Chondrocyte (in vitro differentiated cells): Measurements from ENCODE around the gene RASSF1. TPM values are rescaled to one million over a fixed set of nuclear protein-coding genes. Genes with fewer than 3 reads are reported as not detected.
A peak's percentile ranks its signal among the peaks of the same experiment; 100 is the strongest.

Experiments
- DNase-seq: peaks from one replicate; pipeline ENCODE4 v3.0.0; 2021; ENCODE audit warnings: mixed read lengths, low spot score
- H3K27ac Mint-ChIP-seq: one replicate; pipeline ENCODE4 v1.8.0; 2021; ENCODE audit warnings: mild to moderate bottlenecking, moderate library complexity, mixed read lengths; ENCODE audit not compliant: unreplicated experiment
- H3K27me3 Mint-ChIP-seq: 2 replicates; pipeline ENCODE4 v1.8.0; 2021; ENCODE audit warnings: low read depth, mixed read lengths
- H3K36me3 Mint-ChIP-seq: 2 replicates; pipeline ENCODE4 v1.8.0; 2021; ENCODE audit warnings: low read depth, mixed read lengths
- H3K4me1 Mint-ChIP-seq: 2 replicates; pipeline ENCODE4 v1.8.0; 2021; ENCODE audit warnings: low read depth, mild to moderate bottlenecking, mixed read lengths
- H3K4me3 Mint-ChIP-seq: one replicate; pipeline ENCODE4 v1.8.0; 2021; ENCODE audit warnings: mild to moderate bottlenecking, moderate library complexity, mixed read lengths; ENCODE audit not compliant: unreplicated experiment
- H3K9me3 Mint-ChIP-seq: 2 replicates; pipeline ENCODE4 v1.8.0; 2021; ENCODE audit warnings: low read depth, mixed read lengths
- total RNA-seq: library from RNA; stranded (reverse); gene quantifications from 3 replicates; pipeline ENCODE4 v1.2.1, GENCODE V29; 2021
- TF ChIP-seq, protein P1 (sequence below): fragments of 200-600 bp; sonication (generic); IDR thresholded peaks from 2 replicates; pipeline ENCODE4 v1.5.0; 2021; ENCODE audit warnings: antibody characterized with exemption, mild to moderate bottlenecking, moderate library complexity

RASSF1 gene
- total RNA-seq, 1 donor from 2014 or later: 21.8 TPM

DNA sequence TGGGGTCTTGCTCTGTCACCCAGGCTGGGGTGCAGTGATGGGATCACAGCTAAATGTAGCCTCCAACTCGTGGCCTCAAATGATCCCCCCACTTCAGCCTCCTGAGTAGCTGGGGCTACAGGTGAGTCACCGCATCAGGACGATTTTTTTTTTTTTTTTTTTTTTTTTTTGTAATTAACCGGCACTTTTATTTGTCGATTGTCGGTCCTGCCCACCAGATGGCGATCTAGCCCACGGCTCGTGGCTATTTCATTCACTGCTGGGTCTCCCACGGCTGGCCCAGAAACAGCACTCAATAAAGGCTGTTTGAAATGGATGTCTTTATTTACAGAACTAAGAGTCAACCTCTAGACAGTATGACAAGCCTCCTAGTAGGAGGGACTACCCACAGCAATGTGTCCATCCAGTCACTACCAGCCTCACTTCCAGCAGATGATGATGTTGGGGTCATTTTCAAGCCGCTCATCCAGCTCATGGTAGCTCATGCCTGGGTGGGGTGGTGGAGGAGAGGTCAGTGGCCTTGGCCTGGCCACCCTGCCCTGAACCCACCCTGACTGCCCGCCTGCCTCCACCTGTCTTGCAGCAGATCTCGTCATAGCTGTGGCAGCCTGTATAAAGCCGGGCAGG, 6.7 kb upstream of the RASSF1 start:
- H3K4me1 Mint-ChIP-seq: peaks cover 36% of the 10 kb centered on the region
- no peaks in the 10 kb centered on the region for H3K9me3 Mint-ChIP-seq
- peaks cover 1% of the 10 kb centered on the region for H3K36me3 Mint-ChIP-seq
- DNase-seq: no peak
- TF ChIP-seq, protein P1, sequence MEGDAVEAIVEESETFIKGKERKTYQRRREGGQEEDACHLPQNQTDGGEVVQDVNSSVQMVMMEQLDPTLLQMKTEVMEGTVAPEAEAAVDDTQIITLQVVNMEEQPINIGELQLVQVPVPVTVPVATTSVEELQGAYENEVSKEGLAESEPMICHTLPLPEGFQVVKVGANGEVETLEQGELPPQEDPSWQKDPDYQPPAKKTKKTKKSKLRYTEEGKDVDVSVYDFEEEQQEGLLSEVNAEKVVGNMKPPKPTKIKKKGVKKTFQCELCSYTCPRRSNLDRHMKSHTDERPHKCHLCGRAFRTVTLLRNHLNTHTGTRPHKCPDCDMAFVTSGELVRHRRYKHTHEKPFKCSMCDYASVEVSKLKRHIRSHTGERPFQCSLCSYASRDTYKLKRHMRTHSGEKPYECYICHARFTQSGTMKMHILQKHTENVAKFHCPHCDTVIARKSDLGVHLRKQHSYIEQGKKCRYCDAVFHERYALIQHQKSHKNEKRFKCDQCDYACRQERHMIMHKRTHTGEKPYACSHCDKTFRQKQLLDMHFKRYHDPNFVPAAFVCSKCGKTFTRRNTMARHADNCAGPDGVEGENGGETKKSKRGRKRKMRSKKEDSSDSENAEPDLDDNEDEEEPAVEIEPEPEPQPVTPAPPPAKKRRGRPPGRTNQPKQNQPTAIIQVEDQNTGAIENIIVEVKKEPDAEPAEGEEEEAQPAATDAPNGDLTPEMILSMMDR: peak; percentile 86
- no peak overlapping the region for H3K4me3 Mint-ChIP-seq
- H3K27me3 Mint-ChIP-seq: no peaks in the 10 kb centered on the region
- peak overlapping the region; percentile 22 for H3K27ac Mint-ChIP-seq

DNA sequence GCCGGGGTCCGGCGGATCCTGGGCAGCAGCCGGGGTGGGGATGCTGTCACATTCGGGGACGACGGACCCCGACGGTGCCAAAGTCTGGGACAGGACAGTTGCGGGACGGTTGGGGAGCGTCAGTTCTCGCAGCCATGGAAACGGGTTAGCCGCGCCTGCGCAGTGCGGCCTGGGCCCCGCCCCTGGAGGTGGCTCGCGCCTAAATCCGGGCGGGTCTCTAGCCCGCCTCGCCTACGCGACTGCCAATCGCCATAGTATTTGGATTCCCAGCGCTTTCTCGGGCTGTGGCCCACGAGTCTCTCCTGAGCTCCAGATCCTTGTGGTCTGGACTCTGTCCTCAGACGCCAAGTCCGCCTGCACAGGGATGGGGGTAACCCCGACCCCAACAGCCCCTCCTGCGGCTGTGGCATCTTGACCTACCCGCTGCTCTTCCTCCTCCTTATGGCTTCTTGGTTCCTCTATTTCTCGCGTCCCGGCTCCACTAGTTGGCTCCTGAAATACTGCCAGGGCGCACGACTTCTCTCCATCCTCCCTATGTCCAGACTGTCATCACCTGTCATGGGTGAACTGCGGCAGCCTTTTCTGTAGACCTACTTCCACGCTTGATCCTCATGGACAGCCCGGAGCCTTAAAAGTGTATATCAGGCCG, 5.1 kb upstream of the RASSF1 start, which contains the start of gene ZMYND10:
ZMYND10 (minus strand) TSS at position 147 of the 649 bp plus-strand sequence. CDS start 153 bp downstream, outside the sequence.
- H3K27ac Mint-ChIP-seq: peak within 1 kb of the TSS; percentile 22

DNA sequence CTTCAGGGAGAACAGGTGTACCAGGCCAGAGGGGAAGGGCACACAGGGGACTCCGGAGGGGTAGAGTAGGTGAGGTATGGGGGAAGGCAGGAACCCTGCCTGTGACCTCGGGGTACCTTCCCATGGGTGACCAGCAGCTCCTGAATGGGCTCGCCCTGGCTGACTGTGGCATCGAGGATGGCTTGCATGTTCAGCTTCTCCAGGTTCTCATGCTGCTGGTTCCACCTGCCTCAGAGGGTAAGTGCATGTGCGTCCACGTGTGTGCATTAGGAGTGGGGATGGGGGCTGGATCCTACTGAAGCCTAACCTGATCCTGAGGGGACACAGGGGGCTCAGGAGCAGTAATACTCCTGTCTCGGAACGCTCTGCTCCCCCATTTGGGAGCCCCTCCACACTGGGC, 4.4 kb upstream of the RASSF1 start:
- Mint-ChIP-seq H3K27me3 (no peaks in the 10 kb centered on the region), H3K27ac (no peak overlapping the region), H3K36me3 (peaks cover 1% of the 10 kb centered on the region), H3K4me3 (peak overlapping the region; percentile 67), H3K4me1 (peaks cover 20% of the 10 kb centered on the region), H3K9me3 (no peaks in the 10 kb centered on the region)
- DNase-seq: no peak
- TF ChIP-seq, protein P1: no peak

More for the DNA sequence above, 5.1 kb upstream of the RASSF1 start, which contains the start of gene ZMYND10:
- H3K9me3 Mint-ChIP-seq: no peaks in the 10 kb centered on the region
- DNase-seq: no peak
- H3K4me1 Mint-ChIP-seq: peaks cover 25% of the 10 kb centered on the region
- peak within 1 kb of the TSS; percentile 67 for H3K4me3 Mint-ChIP-seq
- H3K36me3 Mint-ChIP-seq: peaks cover 1% of the 10 kb centered on the region
- no peaks in the 10 kb centered on the region for H3K27me3 Mint-ChIP-seq
- TF ChIP-seq, protein P1: no peak

DNA sequence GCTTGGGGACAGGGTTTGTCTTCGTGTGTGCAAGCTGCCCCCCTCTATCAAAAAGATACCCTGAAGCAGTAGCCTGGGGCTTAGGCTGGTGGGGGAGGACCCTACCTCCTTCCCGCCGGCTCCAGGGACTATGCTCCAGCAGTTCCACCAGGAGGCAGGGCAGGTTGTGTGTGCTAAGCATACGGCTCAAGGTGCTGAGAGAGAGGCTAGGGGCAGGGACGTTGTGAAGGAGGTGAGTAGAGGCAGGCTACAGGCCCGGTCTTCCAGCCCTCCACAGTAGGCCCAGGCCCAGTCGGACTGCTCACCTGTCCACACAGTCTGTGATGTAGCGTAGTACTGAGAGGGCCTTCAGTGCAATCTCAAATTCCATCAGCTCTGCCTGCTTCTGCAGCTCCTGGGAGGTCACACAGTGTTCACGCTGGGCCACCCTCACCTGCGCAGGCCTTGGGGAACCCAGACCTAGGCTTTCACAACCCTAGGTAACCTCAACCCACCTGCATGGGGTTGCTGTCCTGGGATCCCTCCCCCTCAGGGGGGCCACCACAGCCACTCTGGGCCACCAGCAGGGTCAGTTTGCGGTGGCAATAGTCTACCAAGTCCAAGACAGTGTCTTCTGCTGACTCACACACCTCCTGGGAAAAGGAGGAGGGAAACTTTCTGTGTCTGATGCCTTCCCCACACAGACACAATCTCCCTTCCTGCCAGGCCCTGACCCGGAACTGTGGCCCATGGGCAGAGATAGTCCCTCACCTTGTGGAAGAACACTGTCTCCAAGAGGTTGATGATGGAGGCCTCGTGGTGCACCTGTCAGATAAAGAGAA, 2.4 kb upstream of the RASSF1 start:
- TF ChIP-seq, protein P1: no peak
- Mint-ChIP-seq H3K27ac (no peak overlapping the region), H3K27me3 (no peaks in the 10 kb centered on the region), H3K9me3 (no peaks in the 10 kb centered on the region), H3K4me3 (no peak overlapping the region), H3K36me3 (no peaks in the 10 kb centered on the region), H3K4me1 (peaks cover 31% of the 10 kb centered on the region)
- DNase-seq: no peak
